ENCODE results near the gene GTF2IRD1. TPM values are rescaled to one million over a fixed set of nuclear protein-coding genes. Genes with fewer than 3 reads are reported as not detected.
"Not testable (repeated sequence)": the region's sequence is repeated elsewhere in the genome, so short reads cannot be mapped to it uniquely, and the experiment has no call there.

GTF2IRD1 gene
- total RNA-seq, 5 donors from 2014 or later (not counting 1 experiment from before 2014, with no cell fraction given) = 1.2 to 6.9 (median 3.3) TPM

GRCh38 chr7:74491490-74491889 lies 37.8 kb downstream of the GTF2IRD1 start:
- H3K27me3 Mint-ChIP-seq; H3K27ac ChIP-seq (ENCODE audit: low read length); H3K4me1 Mint-ChIP-seq; H3K4me3 ChIP-seq (ENCODE audit: control insufficient read depth in 1 of 2, extremely low read depth in 1 of 2, low read length in 1 of 2); DNase-seq; H3K36me3 Mint-ChIP-seq; H3K9me3 Mint-ChIP-seq; POLR2A ChIA-PET; H3K9me3 ChIP-seq; H3K4me3 Mint-ChIP-seq; H3K4me1 ChIP-seq (ENCODE audit: control insufficient read depth in 1 of 2, extremely low read depth in 1 of 2, insufficient read depth in 2 of 2, low read length in 2 of 2); H3K27ac Mint-ChIP-seq; ATAC-seq (replicated peaks in 1 of 4); H3K36me3 ChIP-seq (ENCODE audit: control insufficient read depth in 2 of 2, extremely low read depth in 1 of 2, insufficient read depth in 1 of 2, low read length in 1 of 2): not testable (repeated sequence)
- no CpG with 5 or more reads among the region's 2 CpGs for WGBS (ENCODE audit: insufficient coverage)
- peaks cover 0 to 12% of the 10 kb centered on the region in 2 experiments for H3K27me3 ChIP-seq (replicated peaks in 1 of 2; ENCODE audit: control insufficient read depth in 2 of 2, extremely low read depth in 1 of 2, insufficient read depth in 2 of 2, low read length in 1 of 2)
- CTCF ChIA-PET = interaction anchor here in 1 of 2 donors (0.7 kb wide), 1 partner anchor 66 kb away, joined by 3 read pairs; no protein-coding TSS in a partner anchor

- H3K9me3 ChIP-seq = no peaks in the 10 kb centered on the region
- Mint-ChIP-seq H3K27me3 (peaks cover 2 to 3% of the 10 kb centered on the region in 2 donors), H3K4me1 (no peaks in the 10 kb centered on the region), H3K27ac (no peak overlapping the region), H3K9me3 (peaks cover 0 to 3% (median 0%) of the 10 kb centered on the region in 3 donors), H3K36me3 (no peaks in the 10 kb centered on the region), H3K4me3 (no peak overlapping the region)
- H3K36me3 ChIP-seq (ENCODE audit: control insufficient read depth in 2 of 2, extremely low read depth in 1 of 2, insufficient read depth in 1 of 2, low read length in 1 of 2) = no peaks in the 10 kb centered on the region
- ChIA-PET CTCF (no interaction called here), POLR2A (no interaction called here)
- no peak overlapping the region for H3K27ac ChIP-seq (ENCODE audit: low read length)
- H3K4me3 ChIP-seq (ENCODE audit: control insufficient read depth in 1 of 2, extremely low read depth in 1 of 2, low read length in 1 of 2) = no peak overlapping the region
- H3K27me3 ChIP-seq (replicated peaks in 1 of 2; ENCODE audit: control insufficient read depth in 2 of 2, extremely low read depth in 1 of 2, insufficient read depth in 2 of 2, low read length in 1 of 2) = peaks cover 0 to 12% of the 10 kb centered on the region in 2 experiments
- ATAC-seq (replicated peaks in 1 of 4) = no peak
- WGBS (ENCODE audit: insufficient coverage) = 88% methylated on average over 4 of the region's 6 CpGs
- no peak for DNase-seq
- no peaks in the 10 kb centered on the region for H3K4me1 ChIP-seq (ENCODE audit: control insufficient read depth in 1 of 2, extremely low read depth in 1 of 2, insufficient read depth in 2 of 2, low read length in 2 of 2)
Observed at GRCh38 chr7:74493295-74493694, 39.6 kb downstream of the GTF2IRD1 start.

DNA sequence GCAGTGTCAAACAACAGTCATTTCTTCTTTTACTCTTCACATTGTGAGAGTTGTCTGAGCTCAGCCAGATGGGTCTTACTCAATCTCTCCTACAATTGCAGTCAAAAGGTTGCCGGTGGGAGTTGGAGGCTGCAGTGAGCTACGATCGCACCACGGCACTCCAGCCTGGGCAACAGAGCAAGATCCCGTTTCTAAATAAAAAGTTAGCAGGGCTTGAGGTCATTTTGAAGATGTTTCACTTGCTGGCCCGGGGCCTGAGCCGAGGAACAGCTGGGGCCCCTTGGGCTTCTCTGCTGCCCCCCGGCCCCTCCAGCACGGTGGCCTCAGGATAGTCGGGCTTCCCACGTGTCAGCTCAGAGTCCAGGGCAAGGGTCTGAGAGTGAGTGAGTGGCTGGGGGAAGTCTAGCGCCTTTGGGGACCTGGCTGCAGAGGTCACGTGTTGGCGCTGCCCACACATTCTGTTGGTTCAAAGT lies 40.4 kb downstream of the GTF2IRD1 start:
- Histone ChIP-seq H3K4me3 (ENCODE audit: control insufficient read depth in 1 of 2, extremely low read depth in 1 of 2, low read length in 1 of 2) (no peak overlapping the region), H3K9me3 (no peaks in the 10 kb centered on the region), H3K4me1 (ENCODE audit: control insufficient read depth in 1 of 2, extremely low read depth in 1 of 2, insufficient read depth in 2 of 2, low read length in 2 of 2) (no peaks in the 10 kb centered on the region), H3K27me3 (replicated peaks in 1 of 2; ENCODE audit: control insufficient read depth in 2 of 2, extremely low read depth in 1 of 2, insufficient read depth in 2 of 2, low read length in 1 of 2) (peaks cover 0 to 12% of the 10 kb centered on the region in 2 experiments), H3K36me3 (ENCODE audit: control insufficient read depth in 2 of 2, extremely low read depth in 1 of 2, insufficient read depth in 1 of 2, low read length in 1 of 2) (no peaks in the 10 kb centered on the region), H3K27ac (ENCODE audit: low read length) (no peak overlapping the region)
- CTCF ChIA-PET = no interaction called here
- ATAC-seq (replicated peaks in 1 of 4) (no peak), DNase-seq (no peak)
- POLR2A ChIA-PET = no interaction called here
- H3K36me3 Mint-ChIP-seq = no peaks in the 10 kb centered on the region
- no peak overlapping the region for H3K4me3 Mint-ChIP-seq
- H3K9me3 Mint-ChIP-seq = peaks cover 0 to 3% (median 0%) of the 10 kb centered on the region in 3 donors
- H3K27me3 Mint-ChIP-seq = peaks cover 2 to 3% of the 10 kb centered on the region in 2 donors
- no peak overlapping the region for H3K27ac Mint-ChIP-seq
- no peaks in the 10 kb centered on the region for H3K4me1 Mint-ChIP-seq
- 74% methylated on average over 10 of the region's 14 CpGs for WGBS (ENCODE audit: insufficient coverage)

GRCh38 chr7:74495112-74496086 lies 41.7 kb downstream of the GTF2IRD1 start:
- Histone ChIP-seq H3K36me3 (ENCODE audit: control insufficient read depth in 2 of 2, extremely low read depth in 1 of 2, insufficient read depth in 1 of 2, low read length in 1 of 2) (no peaks in the 10 kb centered on the region), H3K9me3 (no peaks in the 10 kb centered on the region), H3K27me3 (replicated peaks in 1 of 2; ENCODE audit: control insufficient read depth in 2 of 2, extremely low read depth in 1 of 2, insufficient read depth in 2 of 2, low read length in 1 of 2) (peaks cover 0 to 12% of the 10 kb centered on the region in 2 experiments), H3K27ac (ENCODE audit: low read length) (no peak overlapping the region), H3K4me3 (ENCODE audit: control insufficient read depth in 1 of 2, extremely low read depth in 1 of 2, low read length in 1 of 2) (no peak overlapping the region), H3K4me1 (ENCODE audit: control insufficient read depth in 1 of 2, extremely low read depth in 1 of 2, insufficient read depth in 2 of 2, low read length in 2 of 2) (no peaks in the 10 kb centered on the region)
- Mint-ChIP-seq H3K9me3 (peaks cover 0 to 3% (median 0%) of the 10 kb centered on the region in 3 donors), H3K27ac (no peak overlapping the region), H3K36me3 (no peaks in the 10 kb centered on the region), H3K4me1 (no peaks in the 10 kb centered on the region), H3K4me3 (no peak overlapping the region), H3K27me3 (peaks cover 2 to 3% of the 10 kb centered on the region in 2 donors)
- no peak for ATAC-seq (replicated peaks in 1 of 4)
- ChIA-PET POLR2A (no interaction called here), CTCF (interaction anchor here (0.5 to 0.6 kb wide), 2 partner anchors 16 to 1888 kb away, joined by 3 to 5 read pairs; no protein-coding TSS in a partner anchor)
- 84% methylated on average over 16 of the region's 19 CpGs for whole genome bisulfite sequencing (ENCODE audit: insufficient coverage)
- no peak for DNase-seq

DNA sequence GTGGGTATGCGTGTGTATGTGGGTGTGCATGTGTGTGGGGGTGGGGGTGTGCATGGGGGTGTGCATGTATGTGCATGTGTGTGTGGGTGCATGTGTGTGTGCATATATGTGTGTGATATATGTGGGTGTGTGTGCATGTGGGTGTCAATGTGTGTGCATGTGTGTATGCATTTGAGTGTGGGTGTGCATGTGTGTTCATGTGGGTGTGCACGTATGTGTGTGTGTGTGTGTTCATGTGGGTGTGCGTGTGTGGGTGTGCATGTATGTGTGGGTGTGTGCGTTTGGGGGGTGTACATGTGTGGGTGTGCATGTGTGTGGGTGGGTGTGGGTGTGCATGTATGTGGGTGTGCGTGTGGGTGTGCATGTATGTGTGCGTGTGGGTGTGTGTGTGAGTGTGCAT lies 42.6 kb downstream of the GTF2IRD1 start:
- DNase-seq (no peak), ATAC-seq (replicated peaks in 1 of 4) (no peak)
- no peak overlapping the region for H3K4me3 Mint-ChIP-seq
- Histone ChIP-seq H3K4me1 (ENCODE audit: control insufficient read depth in 1 of 2, extremely low read depth in 1 of 2, insufficient read depth in 2 of 2, low read length in 2 of 2) (no peaks in the 10 kb centered on the region), H3K27me3 (replicated peaks in 1 of 2; ENCODE audit: control insufficient read depth in 2 of 2, extremely low read depth in 1 of 2, insufficient read depth in 2 of 2, low read length in 1 of 2) (peaks cover 0 to 15% of the 10 kb centered on the region in 2 experiments), H3K27ac (ENCODE audit: low read length) (no peak overlapping the region), H3K36me3 (ENCODE audit: control insufficient read depth in 2 of 2, extremely low read depth in 1 of 2, insufficient read depth in 1 of 2, low read length in 1 of 2) (no peaks in the 10 kb centered on the region), H3K9me3 (no peaks in the 10 kb centered on the region), H3K4me3 (ENCODE audit: control insufficient read depth in 1 of 2, extremely low read depth in 1 of 2, low read length in 1 of 2) (no peak overlapping the region)
- H3K36me3 Mint-ChIP-seq = no peaks in the 10 kb centered on the region
- H3K27ac Mint-ChIP-seq = no peak overlapping the region
- peaks cover 0 to 3% (median 0%) of the 10 kb centered on the region in 3 donors for H3K9me3 Mint-ChIP-seq
- H3K4me1 Mint-ChIP-seq = no peaks in the 10 kb centered on the region
- ChIA-PET POLR2A (no interaction called here), CTCF (no interaction called here)
- H3K27me3 Mint-ChIP-seq = peaks cover 2 to 3% of the 10 kb centered on the region in 2 donors
- 87% methylated on average over 5 of the region's 6 CpGs for WGBS (ENCODE audit: insufficient coverage)

DNA sequence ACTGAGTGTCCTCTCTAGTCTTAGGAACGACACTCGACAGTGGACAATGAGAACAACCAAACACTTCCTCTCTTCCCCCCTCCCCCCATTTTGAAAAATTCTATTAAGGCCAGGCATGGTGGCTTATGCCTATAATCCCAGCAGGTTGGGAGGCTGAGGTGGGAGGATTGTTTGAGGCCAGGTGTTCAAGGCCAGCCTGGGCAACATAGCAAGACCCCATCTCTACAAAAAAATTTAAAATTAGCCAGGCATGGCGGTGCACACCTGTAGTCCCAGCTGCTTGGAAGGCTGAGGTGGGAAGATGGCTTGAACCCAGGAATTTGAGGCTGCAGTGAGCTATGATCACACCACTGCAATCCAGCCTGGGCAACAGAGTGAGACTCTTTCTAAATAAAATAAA lies 43.1 kb downstream of the GTF2IRD1 start:
- H3K36me3 ChIP-seq (ENCODE audit: control insufficient read depth in 2 of 2, extremely low read depth in 1 of 2, insufficient read depth in 1 of 2, low read length in 1 of 2); CTCF ChIA-PET; H3K27me3 Mint-ChIP-seq; ATAC-seq (replicated peaks in 1 of 4); H3K4me1 ChIP-seq (ENCODE audit: control insufficient read depth in 1 of 2, extremely low read depth in 1 of 2, insufficient read depth in 2 of 2, low read length in 2 of 2); H3K4me3 ChIP-seq (ENCODE audit: control insufficient read depth in 1 of 2, extremely low read depth in 1 of 2, low read length in 1 of 2); H3K9me3 ChIP-seq; POLR2A ChIA-PET; DNase-seq; H3K4me3 Mint-ChIP-seq; H3K27ac Mint-ChIP-seq; H3K4me1 Mint-ChIP-seq; H3K9me3 Mint-ChIP-seq; H3K27ac ChIP-seq (ENCODE audit: low read length); H3K36me3 Mint-ChIP-seq: not testable (repeated sequence)
- WGBS (ENCODE audit: insufficient coverage) = no CpG with 5 or more reads among the region's 3 CpGs
- H3K27me3 ChIP-seq (replicated peaks in 1 of 2; ENCODE audit: control insufficient read depth in 2 of 2, extremely low read depth in 1 of 2, insufficient read depth in 2 of 2, low read length in 1 of 2) = peaks cover 0 to 15% of the 10 kb centered on the region in 2 experiments
